Activated B cell treated with CpG ODN at 0.5 μM for 24 hours (primary cell): ENCODE measurements around the gene SIN3A. TPM values are rescaled to one million over a fixed set of nuclear protein-coding genes. Genes with fewer than 3 reads are reported as not detected.
A peak's percentile ranks its signal among the peaks of the same experiment; 100 is the strongest.

Source experiments
- ATAC-seq: fragments of 200-7000 bp; cut with Tn5 transposase; one replicate; pipeline ENCODE4 v1.10.0; 2021; ENCODE audit warnings: low read depth, mild to moderate bottlenecking, moderate library complexity
- CTCF ChIA-PET: fragments of 350-600 bp; sonication (Branson Sonifier 250); formaldehyde crosslinking; loops from one replicate; lab custom pipeline; 2021; ENCODE audit warnings: antibody characterized with exemption; lab: Charles Lee
- POLR2A ChIA-PET: fragments of 350-600 bp; sonication (Branson Sonifier 250); formaldehyde crosslinking; loops from one replicate; lab custom pipeline; 2021; ENCODE audit warnings: antibody characterized with exemption; lab: Charles Lee
- DNase-seq: peaks from one replicate; pipeline ENCODE4 v3.0.0; 2022
- H3K27ac Mint-ChIP-seq: one replicate; pipeline ENCODE4 v1.8.0; 2020; ENCODE audit warnings: mixed read lengths
- H3K27me3 Mint-ChIP-seq: one replicate; pipeline ENCODE4 v1.8.0; 2021; ENCODE audit warnings: mixed read lengths
- H3K36me3 Mint-ChIP-seq: one replicate; pipeline ENCODE4 v1.8.0; 2021; ENCODE audit warnings: low read depth, mixed read lengths
- H3K4me1 Mint-ChIP-seq: one replicate; pipeline ENCODE4 v1.8.0; 2021; ENCODE audit warnings: mixed read lengths
- H3K4me3 Mint-ChIP-seq: one replicate; pipeline ENCODE4 v1.8.0; 2020; ENCODE audit warnings: mild to moderate bottlenecking, mixed read lengths
- H3K9me3 Mint-ChIP-seq: one replicate; pipeline ENCODE4 v1.8.0; 2020; ENCODE audit warnings: mixed read lengths
- CTCF ChIP-seq: fragments of 200-600 bp; IDR thresholded peaks from one replicate; pipeline ENCODE4 v1.8.0; 2022; ENCODE audit warnings: antibody characterized with exemption, mild to moderate bottlenecking
- intact Hi-C: fragments of 100-400 bp; cut with micrococcal nuclease; formaldehyde crosslinking; loops from one replicate; pipeline ENCODE4 v1.15.1; 2024
- total RNA-seq: library from RNA; stranded (reverse); gene quantifications from 2 replicates; pipeline ENCODE4 v1.2.3, GENCODE V29; 2022

Gene SIN3A
- total RNA-seq, 1 donor from 2014 or later = 122 TPM

DNA sequence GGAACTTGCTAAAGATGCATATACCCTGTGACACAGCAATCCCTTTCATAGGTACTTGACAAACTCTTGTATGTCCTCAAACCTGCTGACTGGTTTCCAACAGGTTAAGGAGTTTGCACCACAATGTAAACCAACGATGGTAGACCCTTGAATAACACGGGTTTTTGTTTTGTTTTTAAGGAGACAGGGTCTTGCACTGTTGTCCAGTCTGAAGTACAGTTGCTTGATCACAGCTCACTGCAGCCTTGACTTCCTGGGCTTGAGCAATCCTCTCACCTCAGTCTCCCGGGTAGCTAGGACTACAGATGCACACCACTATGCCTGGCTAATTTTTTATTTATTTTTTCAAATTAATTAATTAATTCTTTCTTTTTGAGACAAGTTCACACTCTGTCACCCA lies 23.3 kb downstream of the SIN3A start:
- Mint-ChIP-seq H3K9me3 (no peaks in the 10 kb centered on the region), H3K27me3 (no peaks in the 10 kb centered on the region), H3K4me1 (peaks cover 9% of the 10 kb centered on the region), H3K27ac (no peak overlapping the region), H3K4me3 (no peak overlapping the region), H3K36me3 (peaks cover 55% of the 10 kb centered on the region)
- intact Hi-C loops = no loop called here
- ATAC-seq = no peak
- CTCF ChIA-PET = no interaction called here
- no peak for DNase-seq
- TF ChIP-seq CTCF = no peak
- POLR2A ChIA-PET = no interaction called here

- Mint-ChIP-seq H3K4me3 (no peak overlapping the region), H3K9me3 (no peaks in the 10 kb centered on the region), H3K36me3 (peaks cover 71% of the 10 kb centered on the region), H3K4me1 (no peaks in the 10 kb centered on the region), H3K27ac (no peak overlapping the region), H3K27me3 (no peaks in the 10 kb centered on the region)
- ChIA-PET CTCF (no interaction called here), POLR2A (no interaction called here)
- TF ChIP-seq CTCF = no peak
- intact Hi-C loops = no loop called here
- ATAC-seq (no peak), DNase-seq (no peak)
Observed at GRCh38 chr15:75425966-75426500, 25.5 kb downstream of the SIN3A start.

DNA sequence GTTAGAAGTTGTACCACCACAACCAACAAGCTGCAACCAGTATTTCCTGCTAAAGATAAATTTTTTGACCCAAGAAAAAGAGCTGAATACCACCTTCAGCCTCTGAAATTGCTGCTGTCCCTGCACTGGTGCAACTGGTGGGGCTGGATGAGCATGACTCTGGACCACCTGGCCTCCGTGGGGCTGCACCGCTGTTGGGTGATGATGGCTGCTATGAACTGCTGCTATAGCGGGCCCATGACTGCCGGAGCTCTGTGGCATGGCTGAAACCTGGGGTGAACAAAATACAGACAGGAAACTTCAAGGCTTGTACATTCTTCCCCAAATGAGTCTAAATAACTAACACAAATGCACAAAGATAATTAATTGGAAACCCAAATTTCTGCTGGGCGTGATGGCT lies 28.9 kb downstream of the SIN3A start:
- Mint-ChIP-seq H3K4me3 (no peak overlapping the region), H3K27ac (no peak overlapping the region), H3K4me1 (no peaks in the 10 kb centered on the region), H3K9me3 (no peaks in the 10 kb centered on the region), H3K27me3 (no peaks in the 10 kb centered on the region), H3K36me3 (peaks cover 63% of the 10 kb centered on the region)
- DNase-seq = no peak
- no peak for ATAC-seq
- ChIA-PET POLR2A (no interaction called here), CTCF (no interaction called here)
- TF ChIP-seq CTCF = no peak
- intact Hi-C loops = no loop called here

DNA sequence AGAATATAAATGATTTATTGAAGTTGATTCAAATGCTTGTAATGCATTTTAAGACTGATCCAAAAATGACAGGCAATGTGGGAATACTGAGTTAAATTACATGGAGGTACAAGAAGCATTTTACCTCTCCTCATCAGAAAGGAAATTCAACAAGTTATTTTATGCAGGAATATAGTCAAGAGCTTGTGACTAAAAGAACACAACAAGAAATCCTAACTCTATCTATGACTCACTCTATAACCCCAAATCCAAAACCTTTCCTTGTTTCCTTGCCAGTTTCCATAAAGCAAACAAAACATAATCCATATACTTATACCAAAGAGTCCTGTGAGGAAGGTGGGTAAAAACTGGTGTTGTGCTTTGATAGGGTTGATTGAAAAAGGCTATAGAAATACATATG lies 30.8 kb downstream of the SIN3A start:
- intact Hi-C loops = no loop called here
- TF ChIP-seq CTCF = no peak
- Mint-ChIP-seq H3K27me3 (no peaks in the 10 kb centered on the region), H3K27ac (no peak overlapping the region), H3K4me3 (no peak overlapping the region), H3K9me3 (no peaks in the 10 kb centered on the region), H3K4me1 (peaks cover 4% of the 10 kb centered on the region), H3K36me3 (peaks cover 60% of the 10 kb centered on the region)
- POLR2A ChIA-PET = no interaction called here
- DNase-seq (no peak), ATAC-seq (no peak)
- CTCF ChIA-PET = no interaction called here

DNA sequence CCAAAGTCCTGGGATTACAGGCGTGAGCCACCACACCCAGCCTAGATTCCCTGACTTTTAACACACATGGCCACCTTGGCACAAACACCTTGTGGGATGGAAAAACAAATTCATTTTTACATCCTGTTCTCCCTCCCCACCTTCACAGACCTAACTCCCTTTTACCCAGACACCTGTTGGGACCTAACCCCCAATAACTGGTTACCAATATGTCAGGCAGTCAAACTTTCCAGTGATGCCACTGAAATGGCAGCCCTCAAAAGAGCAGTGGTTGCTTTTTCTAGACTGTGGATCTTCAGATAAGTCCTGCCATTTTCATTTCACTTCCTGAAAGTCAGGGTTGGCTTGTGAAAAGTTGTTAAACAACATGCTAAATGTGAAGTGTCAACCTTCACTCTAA lies 34.9 kb downstream of the SIN3A start:
- H3K4me3 Mint-ChIP-seq = no peak overlapping the region
- H3K27me3 Mint-ChIP-seq = no peaks in the 10 kb centered on the region
- no peak for DNase-seq
- CTCF ChIA-PET = no interaction called here
- intact Hi-C loops = no loop called here
- peaks cover 66% of the 10 kb centered on the region for H3K36me3 Mint-ChIP-seq
- no peak for ATAC-seq
- no peak for TF ChIP-seq CTCF
- peak overlapping the region; percentile 35 for H3K27ac Mint-ChIP-seq
- peaks cover 4% of the 10 kb centered on the region for H3K4me1 Mint-ChIP-seq
- POLR2A ChIA-PET = no interaction called here
- no peaks in the 10 kb centered on the region for H3K9me3 Mint-ChIP-seq
